Panc1 (cell line): ENCODE data around the gene PGBD5. TPM values are rescaled to one million over a fixed set of nuclear protein-coding genes. Genes with fewer than 3 reads are reported as not detected.

Experiments
- ATAC-seq: fragments of 200-7000 bp; cut with Tn5 transposase; 2 replicates; pipeline ENCODE4 v1.9.1; 2020; ENCODE audit warnings: mild to moderate bottlenecking, moderate library complexity
- BruUV-seq: library from RNA; stranded (reverse); fragments of 400-500 nt; replicated peaks from 2 replicates; lab custom pipeline; 2021; lab: Mats Ljungman, UMichigan
- CTCF ChIA-PET: fragments of 300-600 bp; sonication (Branson Sonifier 250); formaldehyde crosslinking; loops from one replicate; lab custom pipeline; 2022; ENCODE audit warnings: antibody characterized with exemption; lab: Charles Lee
- POLR2A ChIA-PET: fragments of 300-600 bp; sonication (Branson Sonifier 250); formaldehyde crosslinking; loops from one replicate; lab custom pipeline; 2022; ENCODE audit warnings: antibody characterized with exemption; lab: Charles Lee
- DNase-seq: peaks from one replicate; pipeline ENCODE4 v3.0.0-alpha.2; 2010; ENCODE audit warnings: low read depth, low spot score
- H3K27ac ChIP-seq: 2 replicates; pipeline ENCODE4 v1.5.1; 2011; ENCODE audit warnings: mild to moderate bottlenecking, low read length, inconsistent platforms
- H3K27me3 ChIP-seq: fragments of 200-500 bp; sonication (Bioruptor generic); 2 replicates; pipeline ENCODE4 v1.6.0; 2014; ENCODE audit warnings: low read length, inconsistent platforms; ENCODE audit not compliant: control insufficient read depth, insufficient read depth
- H3K36me3 ChIP-seq: fragments of 200-500 bp; sonication (Bioruptor generic); 2 replicates; pipeline ENCODE4 v1.5.1; 2014; ENCODE audit warnings: inconsistent platforms, mild to moderate bottlenecking, low read length, moderate library complexity; ENCODE audit not compliant: control insufficient read depth, insufficient read depth
- H3K4me1 ChIP-seq: 2 replicates; pipeline ENCODE4 v1.5.1; 2011; ENCODE audit warnings: inconsistent platforms, mild to moderate bottlenecking, low read length, moderate library complexity; ENCODE audit not compliant: control insufficient read depth, insufficient read depth
- H3K4me3 ChIP-seq, 2 experiments: 2 replicates each; pipeline ENCODE4 v1.5.1; 2011 to 2012; ENCODE audit warnings: low read depth in 2 of 2, low read length in 2 of 2, mild to moderate bottlenecking in 2 of 2, inconsistent platforms in 1 of 2, moderate library complexity in 1 of 2
- H3K9me3 ChIP-seq: fragments of 200-500 bp; sonication (Bioruptor generic); 2 replicates; pipeline ENCODE4 v1.5.1; 2014; ENCODE audit warnings: low read depth, mild to moderate bottlenecking, inconsistent platforms, low read length, moderate library complexity; ENCODE audit not compliant: control insufficient read depth, insufficient read depth
- CTCF ChIP-seq: fragments of 450-650 bp; IDR thresholded peaks from 2 replicates; pipeline ENCODE4 v1.5.1; 2017; ENCODE audit warnings: mild to moderate bottlenecking
- POLR2AphosphoS5 ChIP-seq: IDR thresholded peaks from 2 replicates; pipeline ENCODE4 v1.6.1; 2012; ENCODE audit warnings: mild to moderate bottlenecking, low read depth, low read length, moderate library complexity
- REST ChIP-seq, 2 experiments: IDR thresholded peaks; 2 replicates each; pipeline ENCODE4 v1.6.1; 2011 to 2012; ENCODE audit warnings: low read depth in 2 of 2, control low read depth in 1 of 2, low read length in 1 of 2, mild to moderate bottlenecking in 1 of 2, moderate library complexity in 1 of 2; ENCODE audit not compliant: insufficient read depth in 1 of 2
- SIN3A ChIP-seq: IDR thresholded peaks from 2 replicates; pipeline ENCODE4 v1.6.1; 2012; ENCODE audit warnings: low read depth, mild to moderate bottlenecking, low read length, moderate library complexity, borderline replicate concordance; ENCODE audit not compliant: insufficient read depth
- TCF7L2 ChIP-seq: IDR thresholded peaks from 2 replicates; pipeline ENCODE4 v1.6.1; 2011; ENCODE audit warnings: mild to moderate bottlenecking, low read depth, low read length, inconsistent platforms
- in situ Hi-C: cut with HindIII; loops from 2 replicates; pipeline ENCODE4 v1.10.0; 2016; ENCODE audit warnings: low sequenced_read_pairs, low pct_unique_long_range_greater_than_20kb
- intact Hi-C: fragments of 100-400 bp; cut with micrococcal nuclease; formaldehyde crosslinking; loops from one replicate; pipeline ENCODE4 v1.10.0; 2022; ENCODE audit not compliant: unreplicated experiment
- total RNA-seq: library from RNA; stranded (reverse); gene quantifications from one replicate; pipeline ENCODE4 v1.2.1, GENCODE V29; 2021; ENCODE audit not compliant: unreplicated experiment

Gene PGBD5
- total RNA-seq, 1 experiment from 2014 or later: 0.05 TPM

GRCh38 chr1:230355594-230355993 lies 70.5 kb downstream of the PGBD5 start:
- H3K4me3 ChIP-seq: no peak overlapping the region
- no peak for DNase-seq
- no TSS peak for BruUV-seq
- POLR2A ChIA-PET: no interaction called here
- no peaks in the 10 kb centered on the region for H3K4me1 ChIP-seq
- no peaks in the 10 kb centered on the region for H3K36me3 ChIP-seq
- no peak overlapping the region for H3K27ac ChIP-seq
- TF ChIP-seq POLR2AphosphoS5 (no peak), TCF7L2 (no peak), SIN3A (no peak)
- no peaks in the 10 kb centered on the region for H3K9me3 ChIP-seq
- ATAC-seq: no peak
- CTCF ChIA-PET: no interaction called here
- 0 out of 2 replicates have a peak, but pooled peaks cover 5% of the 10 kb centered on the region for H3K27me3 ChIP-seq
- in situ Hi-C loops (no loop called here), intact Hi-C loops (no loop called here)

GRCh38 chr1:230355128-230355527 lies 71.0 kb downstream of the PGBD5 start:
- no TSS peak for BruUV-seq
- Histone ChIP-seq H3K4me1 (no peaks in the 10 kb centered on the region), H3K36me3 (no peaks in the 10 kb centered on the region), H3K27ac (no peak overlapping the region), H3K4me3 (no peak overlapping the region), H3K9me3 (no peaks in the 10 kb centered on the region), H3K27me3 (0 out of 2 replicates have a peak, but pooled peaks cover 5% of the 10 kb centered on the region)
- ATAC-seq (no peak), DNase-seq (no peak)
- CTCF ChIA-PET: no interaction called here
- TF ChIP-seq REST (IDR thresholded peaks at IDR 0.05; ENCODE audit: insufficient read depth in 1 of 2, low read depth in 2 of 2, low read length in 1 of 2) (no peak), SIN3A (no peak), TCF7L2 (no peak), CTCF (no peak)
- POLR2A ChIA-PET: no interaction called here
- in situ Hi-C loops (no loop called here), intact Hi-C loops (no loop called here)

- intact Hi-C loops: no loop called here
- ChIA-PET POLR2A (interaction anchor here (0.5 kb wide), 1 partner anchor 785 kb away, joined by 4 read pairs; no protein-coding TSS in a partner anchor), CTCF (interaction anchor here (0.6 kb wide), 1 partner anchor 547 kb away, joined by 10 read pairs; no protein-coding TSS in a partner anchor)
- TF ChIP-seq POLR2AphosphoS5: no peak
- TF ChIP-seq REST (IDR thresholded peaks at IDR 0.05; ENCODE audit: insufficient read depth in 1 of 2, low read depth in 2 of 2, low read length in 1 of 2): no peak
- TF ChIP-seq TCF7L2: no peak
- TF ChIP-seq SIN3A: no peak
- TF ChIP-seq CTCF: no peak
- in situ Hi-C loops: no loop called here
- no peak overlapping the region for H3K27ac ChIP-seq
- peaks cover 7% of the 10 kb centered on the region; the same call in 1 of the 2 replicates for H3K27me3 ChIP-seq
- ATAC-seq (no peak), DNase-seq (no peak)
- H3K4me3 ChIP-seq: no peak overlapping the region
- no peaks in the 10 kb centered on the region for H3K4me1 ChIP-seq
- no peaks in the 10 kb centered on the region for H3K9me3 ChIP-seq
- H3K36me3 ChIP-seq: no peaks in the 10 kb centered on the region
- BruUV-seq: no TSS peak
Observed at GRCh38 chr1:230354005-230354404, 72.1 kb downstream of the PGBD5 start.
